H1 (cell line): ENCODE results near the gene OXA1L.
"Not testable (repeated sequence)": the region's sequence is repeated elsewhere in the genome, so short reads cannot be mapped to it uniquely, and the experiment has no call there.

Source experiments
- CEBPB ChIP-seq: IDR thresholded peaks from 2 replicates; pipeline ENCODE4 v1.6.1; 2012; ENCODE audit warnings: low read depth, low read length
- EGR1 ChIP-seq: IDR thresholded peaks from 2 replicates; pipeline ENCODE4 v1.6.1; 2011; ENCODE audit warnings: low read depth, low read length, borderline replicate concordance
- KDM5A ChIP-seq: fragments of 200-600 bp; IDR thresholded peaks from 2 replicates; pipeline ENCODE4 v1.7.1; 2012; ENCODE audit warnings: mild to moderate bottlenecking, low read length, inconsistent platforms, mixed read lengths
- POLR2A ChIP-seq, 2 experiments: IDR thresholded peaks; 1 replicate in 1 of 2; 2 replicates in 1 of 2; pipeline ENCODE4 v1.6.1; 2011; ENCODE audit warnings: low read depth in 2 of 2, low read length in 2 of 2, mild to moderate bottlenecking in 2 of 2; ENCODE audit errors: control extremely low read depth in 1 of 2
- SIN3A ChIP-seq, 2 experiments: IDR thresholded peaks in 1 of 2; conservative IDR thresholded peaks in 1 of 2; 2 replicates each; pipeline ENCODE4 v1.6.1; 2011 to 2012; ENCODE audit warnings: low read length in 2 of 2, improper control_type of control experiment in 1 of 2, low read depth in 1 of 2, mild to moderate bottlenecking in 1 of 2
- TF ChIP-seq, protein P1 (sequence below), 3 experiments: IDR thresholded peaks; 1 replicate in 2 of 3; 2 replicates in 1 of 3; pipeline versions ENCODE4 v1.5.1 to v1.6.1; 2011; ENCODE audit warnings: low read length in 3 of 3, mild to moderate bottlenecking in 3 of 3, inconsistent platforms in 2 of 3, low read depth in 1 of 3, moderate library complexity in 1 of 3; ENCODE audit not compliant: insufficient read depth in 1 of 3; ENCODE audit errors: control extremely low read depth in 1 of 3

DNA sequence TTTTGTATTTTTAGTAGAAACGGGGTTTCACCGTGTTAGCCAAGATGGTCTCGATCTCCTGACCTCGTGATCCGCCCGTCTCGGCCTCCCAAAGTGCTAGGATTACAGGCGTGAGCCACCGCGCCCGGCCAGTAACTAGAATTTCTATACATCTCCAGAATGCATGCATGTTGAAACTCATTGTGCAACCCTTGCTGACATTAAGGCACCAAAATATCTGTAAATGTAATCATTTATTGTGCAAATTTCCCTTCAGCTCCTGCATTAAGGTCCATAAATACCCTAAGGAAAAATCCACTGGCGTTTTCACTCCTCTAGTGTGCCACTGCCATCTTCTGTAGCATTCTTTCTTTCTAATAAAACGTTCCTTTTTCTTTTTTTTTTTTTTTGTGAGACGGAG lies 30.1 kb upstream of the OXA1L start:
- TF ChIP-seq SIN3A (conservative IDR thresholded peaks at IDR 0.05 in 1 of 2, IDR thresholded peaks at IDR 0.05 in 1 of 2; ENCODE audit: low read depth in 1 of 2, low read length in 2 of 2); POLR2A (IDR thresholded peaks at IDR 0.05; ENCODE audit: control extremely low read depth in 1 of 2, low read depth in 2 of 2, low read length in 2 of 2); EGR1; KDM5A; CEBPB: not testable (repeated sequence)
- TF ChIP-seq, protein P1, sequence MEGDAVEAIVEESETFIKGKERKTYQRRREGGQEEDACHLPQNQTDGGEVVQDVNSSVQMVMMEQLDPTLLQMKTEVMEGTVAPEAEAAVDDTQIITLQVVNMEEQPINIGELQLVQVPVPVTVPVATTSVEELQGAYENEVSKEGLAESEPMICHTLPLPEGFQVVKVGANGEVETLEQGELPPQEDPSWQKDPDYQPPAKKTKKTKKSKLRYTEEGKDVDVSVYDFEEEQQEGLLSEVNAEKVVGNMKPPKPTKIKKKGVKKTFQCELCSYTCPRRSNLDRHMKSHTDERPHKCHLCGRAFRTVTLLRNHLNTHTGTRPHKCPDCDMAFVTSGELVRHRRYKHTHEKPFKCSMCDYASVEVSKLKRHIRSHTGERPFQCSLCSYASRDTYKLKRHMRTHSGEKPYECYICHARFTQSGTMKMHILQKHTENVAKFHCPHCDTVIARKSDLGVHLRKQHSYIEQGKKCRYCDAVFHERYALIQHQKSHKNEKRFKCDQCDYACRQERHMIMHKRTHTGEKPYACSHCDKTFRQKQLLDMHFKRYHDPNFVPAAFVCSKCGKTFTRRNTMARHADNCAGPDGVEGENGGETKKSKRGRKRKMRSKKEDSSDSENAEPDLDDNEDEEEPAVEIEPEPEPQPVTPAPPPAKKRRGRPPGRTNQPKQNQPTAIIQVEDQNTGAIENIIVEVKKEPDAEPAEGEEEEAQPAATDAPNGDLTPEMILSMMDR (IDR thresholded peaks at IDR 0.05; ENCODE audit: control extremely low read depth in 1 of 3, insufficient read depth in 1 of 3, low read depth in 1 of 3, low read length in 3 of 3): not testable (repeated sequence)
